HCT116 (cell line): ENCODE data around the gene WWOX. TPM values are rescaled to one million over a fixed set of nuclear protein-coding genes. Genes with fewer than 3 reads are reported as not detected.

Experiments
- ATAC-seq: fragments of 200-7000 bp; cut with Tn5 transposase; 2 replicates; pipeline ENCODE4 v1.9.1; 2020; ENCODE audit warnings: mild to moderate bottlenecking, moderate library complexity
- BruUV-seq: library from RNA; stranded (reverse); fragments of 400-500 nt; replicated peaks from 2 replicates; lab custom pipeline; 2021; lab: Mats Ljungman, UMichigan
- CTCF ChIA-PET: fragments of 300-600 bp; sonication (Branson Sonifier 250); formaldehyde crosslinking; loops from one replicate; lab custom pipeline; 2021; ENCODE audit warnings: antibody characterized with exemption; lab: Charles Lee
- POLR2A ChIA-PET: fragments of 300-600, 350-600 bp; sonication (Branson Sonifier 250); formaldehyde crosslinking; loops from one replicate; lab custom pipeline; 2021; ENCODE audit warnings: antibody characterized with exemption; lab: Charles Lee
- RAD21 ChIA-PET, 2 experiments: fragments of 300-600 bp; sonication (Branson Sonifier 250); formaldehyde crosslinking; loops; one replicate each; lab custom pipeline; 2023; ENCODE audit warnings: low total read pairs in 2 of 2; ENCODE audit not compliant: uncharacterized antibody in 2 of 2, unreplicated experiment in 2 of 2, low non-redundant PET in 1 of 2; lab: Charles Lee
- DNase-seq: peaks from one replicate; pipeline ENCODE4 v3.0.0-alpha.2; 2010; ENCODE audit warnings: low read depth, low spot score
- H2AFZ ChIP-seq: fragments of 200-600 bp; shearing (Covaris generic), sonication (generic); 2 replicates; pipeline ENCODE4 v1.6.1; 2017; ENCODE audit warnings: low read depth, mixed run types, mixed read lengths, antibody characterized with exemption, low read length; ENCODE audit not compliant: poor library complexity, severe bottlenecking
- H3K27ac ChIP-seq: 2 replicates; pipeline ENCODE4 v1.5.1; 2012; ENCODE audit warnings: low read depth, low read length
- H3K27me3 ChIP-seq: fragments of 200-600 bp; sonication (generic); 2 replicates; pipeline ENCODE4 v1.6.1; 2016; ENCODE audit warnings: mixed run types, low read length, mixed read lengths; ENCODE audit not compliant: insufficient read depth
- H3K36me3 ChIP-seq, 2 experiments: fragments of 200-500 bp in 1 of 2; fragments of 200-600 bp in 1 of 2; sonication (Bioruptor generic) in 1 of 2; sonication (generic) in 1 of 2; 2 replicates each; pipeline versions ENCODE4 v1.5.1 to v1.6.1; 2014 to 2016; ENCODE audit warnings: low read length in 2 of 2, inconsistent platforms in 1 of 2, mixed read lengths in 1 of 2, mixed run types in 1 of 2; ENCODE audit not compliant: insufficient read depth in 2 of 2, control insufficient read depth in 1 of 2
- H3K4me1 ChIP-seq, 2 experiments: fragments of 200-600 bp in 1 of 2; sonication (generic) in 1 of 2; 2 replicates each; pipeline versions ENCODE4 v1.5.1 to v1.6.1; 2012 to 2017; ENCODE audit warnings: low read length in 2 of 2, inconsistent platforms in 1 of 2, mild to moderate bottlenecking in 1 of 2, mixed read lengths in 1 of 2, mixed run types in 1 of 2, moderate library complexity in 1 of 2; ENCODE audit not compliant: insufficient read depth in 2 of 2, control insufficient read depth in 1 of 2
- H3K4me2 ChIP-seq: fragments of 200-600 bp; sonication (generic); 2 replicates; pipeline ENCODE4 v1.6.1; 2017; ENCODE audit warnings: mixed run types, low read length, mixed read lengths
- H3K4me3 ChIP-seq, 2 experiments: fragments of 200-600 bp in 1 of 2; sonication (generic) in 1 of 2; replicated peaks in 1 of 2; 2 replicates each; pipeline ENCODE4 v1.5.1; 2011 to 2016; ENCODE audit warnings: low read length in 2 of 2, control low read depth in 1 of 2, low read depth in 1 of 2, mild to moderate bottlenecking in 1 of 2, mixed read lengths in 1 of 2, mixed run types in 1 of 2
- H3K79me2 ChIP-seq: fragments of 200-600 bp; sonication (generic); 2 replicates; pipeline ENCODE4 v1.6.1; 2017; ENCODE audit warnings: mild to moderate bottlenecking, mixed run types, low read length, moderate library complexity, mixed read lengths; ENCODE audit not compliant: insufficient read depth
- H3K9ac ChIP-seq: fragments of 200-600 bp; sonication (generic); 2 replicates; pipeline ENCODE4 v1.6.1; 2016; ENCODE audit warnings: low read length, mixed read lengths
- H3K9me2 ChIP-seq: fragments of 200-600 bp; sonication (generic), shearing (Covaris generic); 2 replicates; pipeline ENCODE4 v1.6.1; 2017; ENCODE audit warnings: mixed run types, mild to moderate bottlenecking, moderate library complexity; ENCODE audit not compliant: insufficient read depth
- H3K9me3 ChIP-seq, 2 experiments: fragments of 200-500 bp in 1 of 2; fragments of 200-600 bp in 1 of 2; sonication (Bioruptor generic) in 1 of 2; sonication (generic) in 1 of 2; 2 replicates each; pipeline ENCODE4 v1.6.1; 2014 to 2017; ENCODE audit warnings: low read length in 2 of 2, mixed read lengths in 2 of 2, inconsistent platforms in 1 of 2, low read depth in 1 of 2, mild to moderate bottlenecking in 1 of 2, mixed run types in 1 of 2, moderate library complexity in 1 of 2; ENCODE audit not compliant: control insufficient read depth in 1 of 2, insufficient read depth in 1 of 2
- H4K20me1 ChIP-seq: fragments of 200-600 bp; sonication (generic), shearing (Covaris generic); 2 replicates; pipeline ENCODE4 v1.6.1; 2017; ENCODE audit warnings: mixed run types, mild to moderate bottlenecking, moderate library complexity; ENCODE audit not compliant: insufficient read depth
- CBX3 ChIP-seq: IDR thresholded peaks from 2 replicates; pipeline ENCODE4 v1.6.1; 2012; ENCODE audit warnings: low read depth
- CEBPB ChIP-seq: IDR thresholded peaks from 2 replicates; pipeline ENCODE4 v1.6.1; 2012; ENCODE audit warnings: low read depth
- EGR1 ChIP-seq: IDR thresholded peaks from 2 replicates; pipeline ENCODE4 v1.6.1; 2012; ENCODE audit warnings: low read depth
- ELF1 ChIP-seq: IDR thresholded peaks from 2 replicates; pipeline ENCODE4 v1.6.1; 2012; ENCODE audit warnings: low read depth, borderline replicate concordance
- EZH2phosphoT487 ChIP-seq: fragments of 200-600 bp; IDR thresholded peaks from 2 replicates; pipeline ENCODE4 v1.6.1; 2018; ENCODE audit warnings: antibody characterized with exemption, borderline replicate concordance
- FOSL1 ChIP-seq: IDR thresholded peaks from 2 replicates; pipeline ENCODE4 v1.6.1; 2012; ENCODE audit warnings: low read depth
- JUND ChIP-seq: IDR thresholded peaks from 2 replicates; pipeline ENCODE4 v1.6.1; 2012
- POLR2A ChIP-seq: IDR thresholded peaks from 2 replicates; pipeline ENCODE4 v1.7.0; 2011; ENCODE audit warnings: borderline replicate concordance; ENCODE audit not compliant: insufficient read depth, insufficient read length; ENCODE audit errors: extremely low read depth
- POLR2AphosphoS5 ChIP-seq: IDR thresholded peaks from 2 replicates; pipeline ENCODE4 v1.6.1; 2011; ENCODE audit warnings: mild to moderate bottlenecking, low read depth, low read length, moderate library complexity
- RAD21 ChIP-seq: IDR thresholded peaks from 2 replicates; pipeline ENCODE4 v1.6.1; 2012; ENCODE audit warnings: low read depth, mild to moderate bottlenecking
- SIN3A ChIP-seq: IDR thresholded peaks from 2 replicates; pipeline ENCODE4 v1.6.1; 2012; ENCODE audit warnings: low read depth
- SP1 ChIP-seq: IDR thresholded peaks from 2 replicates; pipeline ENCODE4 v1.6.1; 2012; ENCODE audit warnings: low read depth
- TCF7L2 ChIP-seq: IDR thresholded peaks from 2 replicates; pipeline ENCODE4 v1.7.0; 2011; ENCODE audit warnings: borderline replicate concordance, inconsistent platforms; ENCODE audit not compliant: insufficient read depth, insufficient read length; ENCODE audit errors: extremely low read depth
- ZFX ChIP-seq: fragments of 450-650 bp; IDR thresholded peaks from 2 replicates; pipeline ENCODE4 v1.6.1; 2017
- intact Hi-C: fragments of 100-400 bp; cut with micrococcal nuclease; formaldehyde crosslinking; loops from 2 replicates; pipeline ENCODE4 v1.10.0; 2022
- total RNA-seq: library from RNA; stranded (reverse); gene quantifications from one replicate; pipeline ENCODE4 v1.2.1, GENCODE V29; 2021; ENCODE audit not compliant: unreplicated experiment
- TF ChIP-seq, protein P1 (sequence below): IDR thresholded peaks from 2 replicates; pipeline ENCODE4 v1.6.1; 2012
- TF ChIP-seq, protein P2 (sequence below): IDR thresholded peaks from 2 replicates; pipeline ENCODE4 v1.6.1; 2012
- TF ChIP-seq, protein P3 (sequence below): IDR thresholded peaks from 2 replicates; pipeline ENCODE4 v1.6.1; 2011; ENCODE audit warnings: mild to moderate bottlenecking, low read length, moderate library complexity; ENCODE audit not compliant: insufficient replicate concordance; ENCODE audit errors: extremely low read depth
- TF ChIP-seq, protein P4 (sequence below): IDR thresholded peaks from 2 replicates; pipeline ENCODE4 v1.6.1; 2012; ENCODE audit warnings: low read depth
- TF ChIP-seq, protein P5 (sequence below), 3 experiments: fragments of 200-600 bp in 1 of 3; sonication (generic) in 1 of 3; IDR thresholded peaks in 2 of 3; conservative IDR thresholded peaks in 1 of 3; 2 replicates each; pipeline ENCODE4 v1.5.1; 2012 to 2017; ENCODE audit warnings: low read depth in 2 of 3, low read length in 2 of 3, antibody characterized with exemption in 1 of 3, borderline replicate concordance in 1 of 3, control low read depth in 1 of 3, mild to moderate bottlenecking in 1 of 3, mixed read lengths in 1 of 3, mixed run types in 1 of 3, moderate library complexity in 1 of 3; ENCODE audit not compliant: insufficient read depth in 1 of 3

WWOX gene
- total RNA-seq, 1 experiment from 2014 or later: 13.7 TPM

DNA sequence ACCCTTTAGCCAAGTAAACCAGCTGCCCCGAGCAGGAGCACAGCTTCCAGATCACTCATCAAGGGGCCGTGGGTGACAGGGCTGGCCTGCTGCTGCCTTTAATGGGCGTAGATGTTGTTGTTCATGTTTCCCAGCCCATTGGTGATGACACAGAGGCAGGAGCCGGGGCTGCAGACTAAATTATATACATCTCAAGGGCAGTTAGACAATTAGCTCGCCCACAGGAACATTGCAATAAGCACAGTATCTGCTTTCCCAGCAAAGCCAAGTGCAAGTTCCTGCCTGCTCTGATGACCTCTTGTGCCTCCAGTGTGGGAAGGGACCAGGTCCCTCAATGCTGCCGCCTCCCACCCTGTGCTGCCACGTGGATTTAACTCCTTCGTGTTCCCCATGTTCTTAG is 1015.3 kb downstream of the WWOX start:
- H4K20me1 ChIP-seq: no peaks in the 10 kb centered on the region
- TF ChIP-seq, protein P1, sequence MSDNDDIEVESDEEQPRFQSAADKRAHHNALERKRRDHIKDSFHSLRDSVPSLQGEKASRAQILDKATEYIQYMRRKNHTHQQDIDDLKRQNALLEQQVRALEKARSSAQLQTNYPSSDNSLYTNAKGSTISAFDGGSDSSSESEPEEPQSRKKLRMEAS: no peak
- TF ChIP-seq, protein P2, sequence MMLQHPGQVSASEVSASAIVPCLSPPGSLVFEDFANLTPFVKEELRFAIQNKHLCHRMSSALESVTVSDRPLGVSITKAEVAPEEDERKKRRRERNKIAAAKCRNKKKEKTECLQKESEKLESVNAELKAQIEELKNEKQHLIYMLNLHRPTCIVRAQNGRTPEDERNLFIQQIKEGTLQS: no peak
- no peak for TF ChIP-seq JUND
- no peak for TF ChIP-seq SIN3A
- TF ChIP-seq ZFX: no peak
- TF ChIP-seq EGR1: no peak
- TF ChIP-seq POLR2A: no peak
- TF ChIP-seq, protein P3, sequence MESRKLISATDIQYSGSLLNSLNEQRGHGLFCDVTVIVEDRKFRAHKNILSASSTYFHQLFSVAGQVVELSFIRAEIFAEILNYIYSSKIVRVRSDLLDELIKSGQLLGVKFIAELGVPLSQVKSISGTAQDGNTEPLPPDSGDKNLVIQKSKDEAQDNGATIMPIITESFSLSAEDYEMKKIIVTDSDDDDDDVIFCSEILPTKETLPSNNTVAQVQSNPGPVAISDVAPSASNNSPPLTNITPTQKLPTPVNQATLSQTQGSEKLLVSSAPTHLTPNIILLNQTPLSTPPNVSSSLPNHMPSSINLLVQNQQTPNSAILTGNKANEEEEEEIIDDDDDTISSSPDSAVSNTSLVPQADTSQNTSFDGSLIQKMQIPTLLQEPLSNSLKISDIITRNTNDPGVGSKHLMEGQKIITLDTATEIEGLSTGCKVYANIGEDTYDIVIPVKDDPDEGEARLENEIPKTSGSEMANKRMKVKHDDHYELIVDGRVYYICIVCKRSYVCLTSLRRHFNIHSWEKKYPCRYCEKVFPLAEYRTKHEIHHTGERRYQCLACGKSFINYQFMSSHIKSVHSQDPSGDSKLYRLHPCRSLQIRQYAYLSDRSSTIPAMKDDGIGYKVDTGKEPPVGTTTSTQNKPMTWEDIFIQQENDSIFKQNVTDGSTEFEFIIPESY: no peak
- no peak for TF ChIP-seq RAD21
- no peak for TF ChIP-seq ELF1
- TF ChIP-seq CBX3: no peak
- TF ChIP-seq TCF7L2: no peak
- no peak for TF ChIP-seq POLR2AphosphoS5
- TF ChIP-seq EZH2phosphoT487: no peak
- TF ChIP-seq, protein P4, sequence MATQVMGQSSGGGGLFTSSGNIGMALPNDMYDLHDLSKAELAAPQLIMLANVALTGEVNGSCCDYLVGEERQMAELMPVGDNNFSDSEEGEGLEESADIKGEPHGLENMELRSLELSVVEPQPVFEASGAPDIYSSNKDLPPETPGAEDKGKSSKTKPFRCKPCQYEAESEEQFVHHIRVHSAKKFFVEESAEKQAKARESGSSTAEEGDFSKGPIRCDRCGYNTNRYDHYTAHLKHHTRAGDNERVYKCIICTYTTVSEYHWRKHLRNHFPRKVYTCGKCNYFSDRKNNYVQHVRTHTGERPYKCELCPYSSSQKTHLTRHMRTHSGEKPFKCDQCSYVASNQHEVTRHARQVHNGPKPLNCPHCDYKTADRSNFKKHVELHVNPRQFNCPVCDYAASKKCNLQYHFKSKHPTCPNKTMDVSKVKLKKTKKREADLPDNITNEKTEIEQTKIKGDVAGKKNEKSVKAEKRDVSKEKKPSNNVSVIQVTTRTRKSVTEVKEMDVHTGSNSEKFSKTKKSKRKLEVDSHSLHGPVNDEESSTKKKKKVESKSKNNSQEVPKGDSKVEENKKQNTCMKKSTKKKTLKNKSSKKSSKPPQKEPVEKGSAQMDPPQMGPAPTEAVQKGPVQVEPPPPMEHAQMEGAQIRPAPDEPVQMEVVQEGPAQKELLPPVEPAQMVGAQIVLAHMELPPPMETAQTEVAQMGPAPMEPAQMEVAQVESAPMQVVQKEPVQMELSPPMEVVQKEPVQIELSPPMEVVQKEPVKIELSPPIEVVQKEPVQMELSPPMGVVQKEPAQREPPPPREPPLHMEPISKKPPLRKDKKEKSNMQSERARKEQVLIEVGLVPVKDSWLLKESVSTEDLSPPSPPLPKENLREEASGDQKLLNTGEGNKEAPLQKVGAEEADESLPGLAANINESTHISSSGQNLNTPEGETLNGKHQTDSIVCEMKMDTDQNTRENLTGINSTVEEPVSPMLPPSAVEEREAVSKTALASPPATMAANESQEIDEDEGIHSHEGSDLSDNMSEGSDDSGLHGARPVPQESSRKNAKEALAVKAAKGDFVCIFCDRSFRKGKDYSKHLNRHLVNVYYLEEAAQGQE: no peak
- TF ChIP-seq FOSL1: no peak
- TF ChIP-seq CEBPB: no peak
- no peak for TF ChIP-seq SP1
- TF ChIP-seq, protein P5, sequence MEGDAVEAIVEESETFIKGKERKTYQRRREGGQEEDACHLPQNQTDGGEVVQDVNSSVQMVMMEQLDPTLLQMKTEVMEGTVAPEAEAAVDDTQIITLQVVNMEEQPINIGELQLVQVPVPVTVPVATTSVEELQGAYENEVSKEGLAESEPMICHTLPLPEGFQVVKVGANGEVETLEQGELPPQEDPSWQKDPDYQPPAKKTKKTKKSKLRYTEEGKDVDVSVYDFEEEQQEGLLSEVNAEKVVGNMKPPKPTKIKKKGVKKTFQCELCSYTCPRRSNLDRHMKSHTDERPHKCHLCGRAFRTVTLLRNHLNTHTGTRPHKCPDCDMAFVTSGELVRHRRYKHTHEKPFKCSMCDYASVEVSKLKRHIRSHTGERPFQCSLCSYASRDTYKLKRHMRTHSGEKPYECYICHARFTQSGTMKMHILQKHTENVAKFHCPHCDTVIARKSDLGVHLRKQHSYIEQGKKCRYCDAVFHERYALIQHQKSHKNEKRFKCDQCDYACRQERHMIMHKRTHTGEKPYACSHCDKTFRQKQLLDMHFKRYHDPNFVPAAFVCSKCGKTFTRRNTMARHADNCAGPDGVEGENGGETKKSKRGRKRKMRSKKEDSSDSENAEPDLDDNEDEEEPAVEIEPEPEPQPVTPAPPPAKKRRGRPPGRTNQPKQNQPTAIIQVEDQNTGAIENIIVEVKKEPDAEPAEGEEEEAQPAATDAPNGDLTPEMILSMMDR (IDR thresholded peaks at IDR 0.05 in 2 of 3, conservative IDR thresholded peaks at IDR 0.05 in 1 of 3; ENCODE audit: borderline replicate concordance in 1 of 3, insufficient read depth in 1 of 3, low read depth in 2 of 3, low read length in 2 of 3): no peak
- TF ChIP-seq, all 23 proteins: peak for 0
- POLR2A ChIA-PET: no interaction called here
- Histone ChIP-seq H3K4me3 (no peak overlapping the region), H3K9ac (no peak overlapping the region), H3K4me1 (no peaks in the 10 kb centered on the region), H3K9me3 (peaks cover under 1 to 23% of the 10 kb centered on the region in 2 experiments; a peak in 2 of 4 replicates), H3K4me2 (no peak overlapping the region), H3K27ac (no peak overlapping the region), H2AFZ (no peak overlapping the region), H3K27me3 (no peaks in the 10 kb centered on the region), H3K79me2 (no peaks in the 10 kb centered on the region), H3K9me2 (no peaks in the 10 kb centered on the region), H3K36me3 (no peaks in the 10 kb centered on the region)
- RAD21 ChIA-PET: no interaction called here
- DNase-seq: no peak
- CTCF ChIA-PET: no interaction called here
- intact Hi-C loops: no loop called here
- no TSS peak for BruUV-seq
- no peak for ATAC-seq
